OCI-LY7 (cell line): ENCODE measurements around the gene SLC10A3. TPM values are rescaled to one million over a fixed set of nuclear protein-coding genes. Genes with fewer than 3 reads are reported as not detected.

Experiments
- BruUV-seq: library from RNA; stranded (reverse); fragments of 400-500 nt; replicated peaks from 2 replicates; lab custom pipeline; 2021; lab: Mats Ljungman, UMichigan
- CTCF ChIA-PET: fragments of 300-600 bp; sonication (Branson Sonifier 250); formaldehyde crosslinking; loops from one replicate; lab custom pipeline; 2022; ENCODE audit warnings: antibody characterized with exemption; ENCODE audit not compliant: unreplicated experiment; lab: Charles Lee
- POLR2A ChIA-PET: fragments of 300-600 bp; sonication (Branson Sonifier 250); formaldehyde crosslinking; loops from one replicate; lab custom pipeline; 2022; ENCODE audit warnings: antibody characterized with exemption; lab: Charles Lee
- DNase-seq: peaks from one replicate; pipeline ENCODE4 v3.0.0-alpha.2; 2015; ENCODE audit warnings: low spot score
- H2AFZ ChIP-seq: fragments of 200-600 bp; sonication (generic), shearing (Covaris generic); 2 replicates; pipeline ENCODE4 v1.6.1; 2014; ENCODE audit warnings: mild to moderate bottlenecking, antibody characterized with exemption, low read length, moderate library complexity
- H3K27ac ChIP-seq: fragments of 200-600 bp; sonication (generic); 2 replicates; pipeline ENCODE4 v1.5.1; 2014; ENCODE audit warnings: mixed run types, low read depth, mild to moderate bottlenecking, moderate library complexity, low read length, inconsistent platforms; ENCODE audit not compliant: poor library complexity, severe bottlenecking
- H3K36me3 ChIP-seq: fragments of 200-600 bp; sonication (generic); 2 replicates; pipeline ENCODE4 v1.6.1; 2014; ENCODE audit warnings: mild to moderate bottlenecking, antibody characterized with exemption, low read length, moderate library complexity, mixed read lengths; ENCODE audit not compliant: insufficient read depth
- H3K4me1 ChIP-seq: fragments of 200-600 bp; sonication (generic); 2 replicates; pipeline ENCODE4 v1.5.1; 2014; ENCODE audit warnings: mild to moderate bottlenecking, low read length; ENCODE audit not compliant: insufficient read depth, poor library complexity, severe bottlenecking
- H3K4me2 ChIP-seq: fragments of 200-600 bp; sonication (generic); 2 replicates; pipeline ENCODE4 v1.6.1; 2014; ENCODE audit warnings: mild to moderate bottlenecking, low read length
- H3K4me3 ChIP-seq: fragments of 200-600 bp; sonication (generic); 2 replicates; pipeline ENCODE4 v1.5.1; 2014; ENCODE audit warnings: mild to moderate bottlenecking, low read depth, low read length; ENCODE audit not compliant: poor library complexity, severe bottlenecking
- H3K79me2 ChIP-seq: fragments of 200-600 bp; sonication (generic); 2 replicates; pipeline ENCODE4 v1.6.1; 2016; ENCODE audit warnings: low read depth, mild to moderate bottlenecking, low read length, moderate library complexity, mixed read lengths; ENCODE audit not compliant: insufficient read depth
- H3K9me2 ChIP-seq: fragments of 200-600 bp; sonication (generic); 2 replicates; pipeline ENCODE4 v1.6.1; 2016; ENCODE audit warnings: mild to moderate bottlenecking, low read length, mixed read lengths; ENCODE audit not compliant: insufficient read depth
- H3K9me3 ChIP-seq: fragments of 200-600 bp; sonication (generic); 2 replicates; pipeline ENCODE4 v1.6.1; 2014; ENCODE audit warnings: mild to moderate bottlenecking, mixed run types, low read length, mixed read lengths
- H4K20me1 ChIP-seq: fragments of 200-600 bp; sonication (generic); 2 replicates; pipeline ENCODE4 v1.6.1; 2014; ENCODE audit warnings: mild to moderate bottlenecking, antibody characterized with exemption, low read length, moderate library complexity, mixed read lengths; ENCODE audit not compliant: insufficient read depth
- EZH2phosphoT487 ChIP-seq: fragments of 200-600 bp; sonication (generic); IDR thresholded peaks from 2 replicates; pipeline ENCODE4 v1.6.1; 2018; ENCODE audit warnings: low read depth, borderline replicate concordance, mild to moderate bottlenecking, mixed run types, antibody characterized with exemption, low read length, moderate library complexity, mixed read lengths
- intact Hi-C: fragments of 100-400 bp; cut with micrococcal nuclease; formaldehyde crosslinking; loops from one replicate; pipeline ENCODE4 v1.10.0; 2022; ENCODE audit not compliant: unreplicated experiment
- total RNA-seq, 2 experiments: library from RNA; depleted of rRNA in 1 of 2; stranded (reverse); fragments of >200 nt in 1 of 2; shearing (Covaris generic) in 1 of 2; gene quantifications; 2 replicates each; pipeline ENCODE4 v1.2.3, GENCODE V29; 2014 to 2022
- TF ChIP-seq, protein P1 (sequence below): fragments of 200-600 bp; sonication (generic); conservative IDR thresholded peaks from 2 replicates; pipeline ENCODE4 v1.5.1; 2014; ENCODE audit warnings: mild to moderate bottlenecking, antibody characterized with exemption, low read length, moderate library complexity, mixed read lengths

Gene SLC10A3
- total RNA-seq, 2 experiments from 2014 or later, result 14.1 to 15.6 TPM

DNA sequence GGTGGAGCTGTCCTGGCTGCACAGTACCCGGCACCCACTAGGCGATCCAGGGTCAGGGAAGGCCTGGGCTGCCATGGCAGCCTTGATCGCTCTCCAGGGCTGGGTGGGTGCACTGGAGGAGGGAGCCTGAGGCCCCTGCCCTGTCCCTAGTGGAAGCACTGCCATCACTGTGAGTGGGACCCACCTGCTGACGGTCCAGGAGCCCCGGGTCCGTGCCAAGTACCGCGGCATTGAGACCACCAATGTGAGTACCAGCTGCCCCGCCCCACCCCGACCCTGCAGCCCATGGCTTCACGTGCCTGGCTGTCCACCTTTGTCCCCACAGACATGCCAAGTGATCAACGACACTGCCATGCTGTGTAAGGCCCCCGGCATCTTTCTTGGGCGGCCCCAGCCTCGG is 23.5 kb downstream of the SLC10A3 start:
- H3K4me2 ChIP-seq, result no peak overlapping the region
- no peak overlapping the region for H3K4me3 ChIP-seq
- no peaks in the 10 kb centered on the region for H3K9me2 ChIP-seq
- ChIA-PET CTCF (no interaction called here), POLR2A (no interaction called here)
- no TSS peak for BruUV-seq
- H3K4me1 ChIP-seq, result no peaks in the 10 kb centered on the region
- H3K27ac ChIP-seq, result no peak overlapping the region
- no peak for DNase-seq
- no peak for TF ChIP-seq EZH2phosphoT487
- TF ChIP-seq, protein P1, sequence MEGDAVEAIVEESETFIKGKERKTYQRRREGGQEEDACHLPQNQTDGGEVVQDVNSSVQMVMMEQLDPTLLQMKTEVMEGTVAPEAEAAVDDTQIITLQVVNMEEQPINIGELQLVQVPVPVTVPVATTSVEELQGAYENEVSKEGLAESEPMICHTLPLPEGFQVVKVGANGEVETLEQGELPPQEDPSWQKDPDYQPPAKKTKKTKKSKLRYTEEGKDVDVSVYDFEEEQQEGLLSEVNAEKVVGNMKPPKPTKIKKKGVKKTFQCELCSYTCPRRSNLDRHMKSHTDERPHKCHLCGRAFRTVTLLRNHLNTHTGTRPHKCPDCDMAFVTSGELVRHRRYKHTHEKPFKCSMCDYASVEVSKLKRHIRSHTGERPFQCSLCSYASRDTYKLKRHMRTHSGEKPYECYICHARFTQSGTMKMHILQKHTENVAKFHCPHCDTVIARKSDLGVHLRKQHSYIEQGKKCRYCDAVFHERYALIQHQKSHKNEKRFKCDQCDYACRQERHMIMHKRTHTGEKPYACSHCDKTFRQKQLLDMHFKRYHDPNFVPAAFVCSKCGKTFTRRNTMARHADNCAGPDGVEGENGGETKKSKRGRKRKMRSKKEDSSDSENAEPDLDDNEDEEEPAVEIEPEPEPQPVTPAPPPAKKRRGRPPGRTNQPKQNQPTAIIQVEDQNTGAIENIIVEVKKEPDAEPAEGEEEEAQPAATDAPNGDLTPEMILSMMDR, result no peak
- no peaks in the 10 kb centered on the region for H3K79me2 ChIP-seq
- H3K9me3 ChIP-seq, result no peaks in the 10 kb centered on the region
- no peak overlapping the region for H2AFZ ChIP-seq
- intact Hi-C loops, result no loop called here
- no peaks in the 10 kb centered on the region for H3K36me3 ChIP-seq
- H4K20me1 ChIP-seq, result no peaks in the 10 kb centered on the region

DNA sequence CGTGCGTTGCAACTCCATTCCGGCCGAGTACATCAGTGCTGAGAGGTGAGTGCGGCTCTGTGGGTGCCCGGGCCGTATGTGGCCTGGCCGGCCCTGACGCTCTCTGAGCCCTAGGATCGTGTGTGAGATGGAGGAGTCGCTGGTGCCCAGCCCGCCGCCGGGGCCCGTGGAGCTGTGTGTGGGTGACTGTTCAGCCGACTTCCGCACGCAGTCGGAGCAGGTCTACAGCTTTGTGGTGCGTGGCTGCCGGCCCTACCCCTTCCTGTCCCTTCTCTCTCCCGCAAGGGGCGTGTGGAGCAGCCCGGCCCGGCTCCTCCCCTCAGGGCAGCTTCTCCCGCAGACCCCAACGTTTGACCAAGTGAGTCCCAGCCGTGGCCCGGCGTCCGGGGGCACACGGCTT is 24.4 kb downstream of the SLC10A3 start:
- TF ChIP-seq, protein P1, result no peak
- no peak for TF ChIP-seq EZH2phosphoT487
- DNase-seq, result no peak
- Histone ChIP-seq H3K4me1 (no peaks in the 10 kb centered on the region), H3K9me2 (no peaks in the 10 kb centered on the region), H4K20me1 (no peaks in the 10 kb centered on the region), H3K27ac (no peak overlapping the region), H3K4me3 (no peak overlapping the region), H3K36me3 (no peaks in the 10 kb centered on the region), H3K9me3 (no peaks in the 10 kb centered on the region), H3K4me2 (no peak overlapping the region), H3K79me2 (no peaks in the 10 kb centered on the region), H2AFZ (no peak overlapping the region)
- intact Hi-C loops, result no loop called here
- CTCF ChIA-PET, result no interaction called here
- POLR2A ChIA-PET, result no interaction called here
- no TSS peak for BruUV-seq

DNA sequence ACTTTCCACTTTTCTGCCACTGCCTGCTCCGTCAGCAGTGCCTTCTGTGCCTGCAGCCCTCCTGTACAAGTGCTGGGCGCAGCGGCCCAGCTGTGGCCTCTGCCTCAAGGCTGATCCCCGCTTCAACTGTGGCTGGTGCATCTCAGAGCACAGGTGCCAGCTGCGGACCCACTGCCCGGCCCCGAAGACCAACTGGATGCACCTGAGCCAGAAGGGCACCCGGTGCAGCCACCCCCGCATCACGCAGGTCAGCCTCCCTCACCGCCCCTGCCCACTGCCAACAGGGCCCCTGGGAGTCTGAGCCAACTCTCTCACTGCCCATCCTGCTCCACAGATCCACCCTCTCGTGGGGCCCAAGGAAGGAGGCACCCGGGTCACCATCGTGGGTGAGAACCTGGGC is 24.8 kb downstream of the SLC10A3 start:
- Histone ChIP-seq H3K4me3 (no peak overlapping the region), H4K20me1 (no peaks in the 10 kb centered on the region), H3K9me3 (no peaks in the 10 kb centered on the region), H3K27ac (no peak overlapping the region), H3K36me3 (no peaks in the 10 kb centered on the region), H3K9me2 (no peaks in the 10 kb centered on the region), H3K4me2 (no peak overlapping the region), H3K79me2 (no peaks in the 10 kb centered on the region), H3K4me1 (no peaks in the 10 kb centered on the region), H2AFZ (no peak overlapping the region)
- TF ChIP-seq, protein P1, result no peak
- no peak for TF ChIP-seq EZH2phosphoT487
- ChIA-PET POLR2A (no interaction called here), CTCF (no interaction called here)
- no peak for DNase-seq
- BruUV-seq, result no TSS peak
- intact Hi-C loops, result no loop called here
